PC-9 (cell line): ENCODE results near the gene ZNF578. TPM values are rescaled to one million over a fixed set of nuclear protein-coding genes. Genes with fewer than 3 reads are reported as not detected.
A peak's percentile ranks its signal among the peaks of the same experiment; 100 is the strongest.
"Not testable (repeated sequence)": the region's sequence is repeated elsewhere in the genome, so short reads cannot be mapped to it uniquely, and the experiment has no call there.

Experiments used
- BruUV-seq: library from RNA; stranded (reverse); fragments of 400-500 nt; replicated peaks from 2 replicates; lab custom pipeline; 2021; lab: Mats Ljungman, UMichigan
- CTCF ChIA-PET: fragments of 300-600 bp; sonication (Branson Sonifier 250); formaldehyde crosslinking; loops from one replicate; lab custom pipeline; 2022; ENCODE audit warnings: antibody characterized with exemption; lab: Charles Lee
- POLR2A ChIA-PET: fragments of 300-600 bp; sonication (Branson Sonifier 250); formaldehyde crosslinking; loops from one replicate; lab custom pipeline; 2022; ENCODE audit warnings: antibody characterized with exemption; ENCODE audit not compliant: unreplicated experiment; lab: Charles Lee
- DNase-seq, 2 experiments: peaks; one replicate each; pipeline versions ENCODE4 v3.0.0 to v3.0.0-alpha.2; 2015 to 2022; ENCODE audit warnings: mixed read lengths in 1 of 2
- H2AFZ ChIP-seq: fragments of 200-600 bp; sonication (generic); 2 replicates; pipeline ENCODE4 v1.8.1; 2017; ENCODE audit warnings: antibody characterized with exemption
- H3F3A ChIP-seq: fragments of 200-600 bp; sonication (generic); 2 replicates; pipeline ENCODE4 v1.8.1; 2017; ENCODE audit warnings: antibody characterized with exemption, mild to moderate bottlenecking, low read depth; ENCODE audit not compliant: insufficient read depth
- H3K27ac ChIP-seq: fragments of 200-600 bp; sonication (generic); 2 replicates; pipeline ENCODE4 v1.6.1; 2016; ENCODE audit warnings: mixed run types
- H3K27me3 ChIP-seq: fragments of 200-600 bp; sonication (generic); 2 replicates; pipeline ENCODE4 v1.6.1; 2016; ENCODE audit warnings: low read depth, mixed run types; ENCODE audit not compliant: insufficient read depth
- H3K36me3 ChIP-seq: fragments of 200-600 bp; sonication (generic); 2 replicates; pipeline ENCODE4 v1.6.1; 2016; ENCODE audit warnings: low read depth, mixed run types
- H3K4me1 ChIP-seq: fragments of 200-600 bp; sonication (generic); replicated peaks from 2 replicates; pipeline ENCODE4 v1.6.1; 2016; ENCODE audit warnings: mixed run types; ENCODE audit not compliant: insufficient read depth
- H3K4me2 ChIP-seq: fragments of 200-600 bp; sonication (generic); 2 replicates; pipeline ENCODE4 v1.6.1; 2017; ENCODE audit warnings: mixed run types
- H3K4me3 ChIP-seq: fragments of 200-600 bp; sonication (generic); 2 replicates; pipeline ENCODE4 v1.6.1; 2016; ENCODE audit warnings: mixed run types
- H3K79me2 ChIP-seq: fragments of 200-600 bp; sonication (generic); 2 replicates; pipeline ENCODE4 v1.6.1; 2017; ENCODE audit warnings: low read depth, mixed run types
- H3K9me2 ChIP-seq: fragments of 200-600 bp; sonication (generic); 2 replicates; pipeline ENCODE4 v1.8.1; 2017; ENCODE audit warnings: mild to moderate bottlenecking; ENCODE audit not compliant: insufficient read depth
- H3K9me3 ChIP-seq: fragments of 200-600 bp; sonication (generic); 2 replicates; pipeline ENCODE4 v1.8.1; 2016; ENCODE audit warnings: low read depth; ENCODE audit not compliant: insufficient read depth
- H4K20me1 ChIP-seq: fragments of 200-600 bp; sonication (generic); 2 replicates; pipeline ENCODE4 v1.8.1; 2017; ENCODE audit not compliant: insufficient read depth
- EZH2 ChIP-seq: fragments of 200-600 bp; sonication (generic); IDR thresholded peaks from 2 replicates; pipeline ENCODE4 v1.8.0; 2017; ENCODE audit warnings: antibody characterized with exemption, low read depth
- intact Hi-C: fragments of 100-400 bp; cut with micrococcal nuclease; formaldehyde crosslinking; loops from one replicate; pipeline ENCODE4 v1.10.0; 2022; ENCODE audit not compliant: unreplicated experiment
- total RNA-seq: library from RNA; stranded (reverse); gene quantifications from 2 replicates; pipeline ENCODE4 v1.2.3, GENCODE V29; 2021
- TF ChIP-seq, protein P1 (sequence below): fragments of 200-600 bp; sonication (generic); conservative IDR thresholded peaks from 2 replicates; pipeline ENCODE4 v1.6.1; 2017; ENCODE audit warnings: mixed run types, antibody characterized with exemption, mild to moderate bottlenecking, moderate library complexity

The ZNF578 gene
- total RNA-seq, 1 experiment from 2014 or later: not detected

DNA sequence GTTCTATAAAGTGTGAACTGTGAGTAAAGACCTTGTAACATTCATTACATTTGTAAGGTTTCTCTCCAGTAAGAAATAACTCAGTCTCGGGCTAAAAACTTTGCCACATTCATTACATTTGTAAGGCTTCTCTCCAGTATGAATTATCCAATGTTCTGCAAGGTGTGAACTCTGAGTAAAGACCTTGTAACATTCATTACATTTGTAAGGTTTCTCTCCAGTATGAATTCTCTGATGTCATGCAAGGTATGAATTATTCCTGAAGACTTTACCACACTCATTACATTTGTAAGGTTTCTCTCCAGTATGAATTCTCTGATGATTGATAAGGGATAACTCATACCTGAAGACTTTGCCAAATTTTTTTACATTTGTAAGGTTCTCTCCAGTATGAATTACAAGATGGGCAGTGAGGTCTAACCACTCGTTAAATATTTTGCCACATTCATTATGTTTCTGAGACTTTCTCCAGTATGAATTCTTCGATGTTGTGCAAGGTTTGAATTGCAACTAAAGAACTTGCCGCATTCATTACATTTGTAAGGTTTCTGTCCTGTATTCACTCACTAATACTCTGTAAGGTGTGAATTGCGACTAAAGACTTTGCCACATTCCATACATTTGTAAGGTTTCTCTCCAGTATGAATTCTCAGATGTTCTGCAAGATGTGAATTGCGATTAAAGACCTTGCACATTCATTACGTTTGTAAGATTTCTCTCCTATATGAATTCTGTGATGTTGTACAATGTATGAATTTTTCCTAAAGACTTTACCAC is 21.2 kb downstream of the ZNF578 start:
- Histone ChIP-seq H3K4me1 (no peaks in the 10 kb centered on the region), H3K9me3 (peaks cover 53% of the 10 kb centered on the region), H3K36me3 (no peaks in the 10 kb centered on the region), H3K4me3 (0 out of 2 replicates have a peak overlapping the region, but pooled peaks have one; percentile 28), H3K9me2 (no peaks in the 10 kb centered on the region), H3K27me3 (no peaks in the 10 kb centered on the region), H3F3A (no peaks in the 10 kb centered on the region), H3K79me2 (no peaks in the 10 kb centered on the region), H2AFZ (no peak overlapping the region), H3K27ac (no peak overlapping the region), H4K20me1 (no peaks in the 10 kb centered on the region), H3K4me2 (no peak overlapping the region)
- ChIA-PET POLR2A (no interaction called here), CTCF (no interaction called here)
- intact Hi-C loops: no loop called here
- no peak for DNase-seq
- no TSS peak for BruUV-seq
- TF ChIP-seq EZH2: no peak
- TF ChIP-seq, protein P1, sequence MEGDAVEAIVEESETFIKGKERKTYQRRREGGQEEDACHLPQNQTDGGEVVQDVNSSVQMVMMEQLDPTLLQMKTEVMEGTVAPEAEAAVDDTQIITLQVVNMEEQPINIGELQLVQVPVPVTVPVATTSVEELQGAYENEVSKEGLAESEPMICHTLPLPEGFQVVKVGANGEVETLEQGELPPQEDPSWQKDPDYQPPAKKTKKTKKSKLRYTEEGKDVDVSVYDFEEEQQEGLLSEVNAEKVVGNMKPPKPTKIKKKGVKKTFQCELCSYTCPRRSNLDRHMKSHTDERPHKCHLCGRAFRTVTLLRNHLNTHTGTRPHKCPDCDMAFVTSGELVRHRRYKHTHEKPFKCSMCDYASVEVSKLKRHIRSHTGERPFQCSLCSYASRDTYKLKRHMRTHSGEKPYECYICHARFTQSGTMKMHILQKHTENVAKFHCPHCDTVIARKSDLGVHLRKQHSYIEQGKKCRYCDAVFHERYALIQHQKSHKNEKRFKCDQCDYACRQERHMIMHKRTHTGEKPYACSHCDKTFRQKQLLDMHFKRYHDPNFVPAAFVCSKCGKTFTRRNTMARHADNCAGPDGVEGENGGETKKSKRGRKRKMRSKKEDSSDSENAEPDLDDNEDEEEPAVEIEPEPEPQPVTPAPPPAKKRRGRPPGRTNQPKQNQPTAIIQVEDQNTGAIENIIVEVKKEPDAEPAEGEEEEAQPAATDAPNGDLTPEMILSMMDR: no peak

DNA sequence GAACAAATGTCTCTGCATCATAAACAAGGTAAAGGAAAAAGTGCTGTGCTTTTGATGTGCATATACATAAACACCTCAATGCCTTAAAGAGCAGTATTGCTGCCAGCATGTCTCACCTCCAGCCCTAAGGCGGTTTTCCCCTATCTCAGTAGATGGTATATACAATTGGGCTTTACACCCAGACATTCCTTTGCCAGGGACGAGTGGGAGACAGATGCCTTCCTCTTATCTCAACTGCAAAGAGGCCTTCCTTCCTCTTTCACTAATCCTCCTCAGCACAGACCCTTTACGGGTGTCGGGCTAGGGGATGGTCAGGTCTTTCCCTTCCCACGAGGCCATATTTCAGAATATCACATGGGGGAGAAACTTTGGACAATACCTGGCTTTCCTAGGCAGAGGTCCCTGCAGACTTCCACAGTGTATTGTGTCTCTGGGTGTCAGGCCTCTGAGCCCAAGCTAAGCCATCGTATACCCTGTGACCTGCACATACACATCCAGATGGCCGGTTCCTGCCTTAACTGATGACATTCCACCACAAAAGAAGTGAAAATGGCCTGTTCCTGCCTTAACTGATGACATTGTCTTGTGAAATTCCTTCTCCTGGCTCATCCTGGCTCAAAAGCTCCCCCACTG is 30.9 kb downstream of the ZNF578 start:
- CTCF ChIA-PET, H3K36me3 ChIP-seq, H3K4me3 ChIP-seq, H2AFZ ChIP-seq, intact Hi-C loops, H4K20me1 ChIP-seq, H3K4me1 ChIP-seq, H3K79me2 ChIP-seq, POLR2A ChIA-PET, H3K9me2 ChIP-seq, BruUV-seq, H3K4me2 ChIP-seq, DNase-seq, H3F3A ChIP-seq, H3K27ac ChIP-seq: not testable (repeated sequence)
- peaks cover 21% of the 10 kb centered on the region; the same call in 1 of the 2 replicates for H3K9me3 ChIP-seq
- H3K27me3 ChIP-seq: peaks cover 21% of the 10 kb centered on the region

DNA sequence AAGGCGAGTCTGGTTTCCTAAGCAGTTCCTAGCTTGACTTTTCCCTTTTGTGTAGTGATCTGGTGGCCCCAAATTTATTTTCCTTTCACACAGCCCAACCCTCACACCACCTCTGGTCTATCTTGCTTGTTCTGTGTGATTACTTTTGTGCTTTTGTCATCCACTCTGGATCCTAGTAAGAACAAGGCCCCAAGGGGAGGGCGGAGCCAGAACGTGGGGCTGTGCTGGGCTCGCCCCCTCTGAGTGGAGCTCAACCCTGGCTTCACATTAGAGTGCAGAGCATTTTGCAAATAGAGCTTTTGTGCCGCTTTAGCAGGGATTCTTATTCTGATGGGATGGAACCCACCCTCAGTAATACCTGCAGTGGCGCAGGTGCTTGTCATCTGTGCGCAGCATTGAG is 31.7 kb downstream of the ZNF578 start:
- H2AFZ ChIP-seq, H3F3A ChIP-seq, H3K9me2 ChIP-seq, POLR2A ChIA-PET, intact Hi-C loops, H4K20me1 ChIP-seq, H3K4me2 ChIP-seq, DNase-seq, BruUV-seq, H3K4me1 ChIP-seq, CTCF ChIA-PET, H3K4me3 ChIP-seq, H3K79me2 ChIP-seq, H3K27ac ChIP-seq, H3K36me3 ChIP-seq: not testable (repeated sequence)
- Histone ChIP-seq H3K27me3 (peaks cover 21% of the 10 kb centered on the region), H3K9me3 (peaks cover 21% of the 10 kb centered on the region; the same call in 1 of the 2 replicates)

DNA sequence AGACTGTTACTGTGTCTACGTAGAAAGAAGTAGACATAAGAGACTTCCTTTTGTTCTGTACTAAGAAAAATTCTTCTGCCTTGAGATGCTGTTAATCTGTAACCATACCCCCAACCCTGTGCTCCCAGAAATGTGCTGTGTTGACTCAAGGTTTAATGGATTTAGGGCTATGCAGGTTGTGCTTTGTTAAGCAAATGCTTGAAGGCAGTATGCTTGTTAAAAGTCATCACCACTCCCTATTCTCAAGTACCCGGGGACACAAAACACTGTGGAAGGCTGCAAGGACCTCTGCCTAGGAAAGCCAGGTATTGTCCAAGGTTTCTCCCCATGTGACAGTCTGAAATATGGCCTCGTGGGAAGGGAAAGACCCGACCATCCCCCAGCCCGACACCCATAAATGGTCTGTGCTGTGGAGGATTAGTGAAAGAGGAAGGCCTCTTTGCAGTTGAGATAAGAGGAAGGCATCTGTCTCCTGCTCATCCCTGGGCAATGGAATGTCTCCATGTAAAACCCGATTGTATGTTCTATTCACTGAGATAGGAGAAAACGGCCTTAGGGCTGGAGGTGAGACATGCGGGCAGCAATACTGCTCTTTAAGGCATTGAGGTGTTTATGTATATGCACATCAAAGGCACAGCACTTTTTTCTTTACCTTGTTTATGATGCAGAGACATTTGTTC is 32.3 kb downstream of the ZNF578 start:
- H3K79me2 ChIP-seq, H3K36me3 ChIP-seq, H3K4me1 ChIP-seq, intact Hi-C loops, H3K9me2 ChIP-seq, H4K20me1 ChIP-seq, POLR2A ChIA-PET, H3K4me2 ChIP-seq, CTCF ChIA-PET, H3K4me3 ChIP-seq, DNase-seq, BruUV-seq, H3F3A ChIP-seq, H3K27ac ChIP-seq, H2AFZ ChIP-seq: not testable (repeated sequence)
- Histone ChIP-seq H3K27me3 (peaks cover 21% of the 10 kb centered on the region), H3K9me3 (peaks cover 20% of the 10 kb centered on the region; the same call in 1 of the 2 replicates)
